CD4-positive, alpha-beta T cell treated with Interleukin-6 at 100 ng/mL for 8 hours (primary cell): ENCODE results near the gene C17orf113.

ENCODE experiments used
- DNase-seq: peaks from one replicate; pipeline ENCODE4 v3.0.0-alpha.2; 2020; ENCODE audit warnings: mixed read lengths, low spot score

Gene C17orf113

DNA sequence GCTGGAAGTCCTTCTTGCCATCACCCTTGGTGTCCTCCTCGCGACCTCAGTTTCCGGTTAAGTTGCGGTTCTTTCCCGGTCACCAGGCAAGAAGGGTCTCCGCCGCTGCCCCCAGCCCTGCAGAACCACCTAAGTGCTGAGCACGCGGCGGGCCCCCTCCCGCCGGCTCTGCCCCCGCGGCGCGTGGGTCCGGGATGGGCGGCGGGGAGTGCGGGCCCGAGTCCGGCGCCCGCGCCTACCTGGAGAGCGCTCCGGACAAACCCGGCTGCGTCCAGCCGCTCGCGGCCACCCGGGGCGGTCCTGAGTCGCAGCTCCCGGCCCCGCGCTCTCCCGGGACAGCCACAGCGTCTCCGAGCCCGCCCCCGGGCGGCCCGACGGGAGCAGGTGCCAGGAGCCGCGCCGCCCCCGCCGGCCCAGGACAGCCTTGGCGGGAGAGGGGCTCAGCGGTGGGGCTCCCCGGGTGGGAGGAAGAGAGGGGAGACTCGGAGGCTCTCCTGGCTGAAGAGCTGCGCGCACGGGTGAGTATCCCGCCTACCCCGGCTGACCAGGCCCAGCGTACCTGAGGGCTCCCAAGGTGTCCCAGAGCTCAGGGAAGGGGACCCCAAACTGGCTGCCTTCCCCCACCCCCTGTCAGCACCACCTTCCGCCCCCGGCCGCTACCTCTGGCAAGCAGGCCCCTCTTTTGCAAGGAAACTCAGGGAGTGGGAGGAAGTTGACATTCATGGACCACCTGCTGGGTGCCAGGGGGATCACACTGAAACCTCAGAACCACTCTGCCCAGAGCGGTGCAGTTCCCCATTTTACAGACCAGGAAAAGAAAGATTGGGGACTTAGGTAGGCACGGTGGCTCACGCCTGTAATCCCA lies 22.2 kb upstream of the C17orf113 start:
- no peak for DNase-seq

DNA sequence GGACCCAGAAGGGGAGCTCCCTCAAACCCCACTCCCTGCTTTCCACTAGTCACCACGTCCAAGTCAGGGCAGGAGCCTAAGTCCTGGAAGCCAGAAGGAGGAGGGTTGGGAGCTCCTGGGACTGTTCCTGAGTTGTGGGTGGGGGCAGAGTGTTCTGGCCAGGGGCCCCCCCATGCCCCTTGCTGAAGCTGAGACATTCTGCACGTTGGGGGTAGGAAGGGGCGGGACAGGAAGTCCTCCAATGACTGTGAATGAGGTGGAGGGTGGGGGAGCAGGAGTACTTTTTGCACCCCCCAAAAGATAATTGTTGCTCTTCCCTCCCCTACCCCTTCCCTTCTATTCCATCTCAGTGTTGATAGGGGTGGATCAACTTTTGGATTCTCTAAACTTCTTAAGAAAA lies 21.4 kb upstream of the C17orf113 start:
- DNase-seq = no peak

DNA sequence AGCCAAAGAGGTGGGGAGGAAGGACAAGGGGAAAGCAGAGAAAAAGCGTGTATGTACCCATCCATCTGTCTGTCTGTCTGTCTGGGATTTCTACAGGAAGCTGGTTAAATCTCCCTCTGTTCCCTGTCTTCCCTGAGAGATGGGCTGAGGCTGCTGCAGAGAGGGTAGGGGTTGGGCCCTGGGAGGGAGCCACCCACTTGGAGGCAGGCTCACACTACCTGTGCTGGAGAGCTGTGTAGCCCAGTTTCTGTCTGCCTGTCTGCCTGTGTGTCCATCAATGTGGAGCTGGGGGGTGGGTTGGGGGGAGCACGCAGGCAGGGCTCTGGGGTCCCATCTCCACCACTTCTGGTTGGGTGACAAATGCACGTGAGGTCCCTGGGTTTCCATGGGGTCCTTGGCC lies 18.6 kb upstream of the C17orf113 start:
- no peak for DNase-seq

DNA sequence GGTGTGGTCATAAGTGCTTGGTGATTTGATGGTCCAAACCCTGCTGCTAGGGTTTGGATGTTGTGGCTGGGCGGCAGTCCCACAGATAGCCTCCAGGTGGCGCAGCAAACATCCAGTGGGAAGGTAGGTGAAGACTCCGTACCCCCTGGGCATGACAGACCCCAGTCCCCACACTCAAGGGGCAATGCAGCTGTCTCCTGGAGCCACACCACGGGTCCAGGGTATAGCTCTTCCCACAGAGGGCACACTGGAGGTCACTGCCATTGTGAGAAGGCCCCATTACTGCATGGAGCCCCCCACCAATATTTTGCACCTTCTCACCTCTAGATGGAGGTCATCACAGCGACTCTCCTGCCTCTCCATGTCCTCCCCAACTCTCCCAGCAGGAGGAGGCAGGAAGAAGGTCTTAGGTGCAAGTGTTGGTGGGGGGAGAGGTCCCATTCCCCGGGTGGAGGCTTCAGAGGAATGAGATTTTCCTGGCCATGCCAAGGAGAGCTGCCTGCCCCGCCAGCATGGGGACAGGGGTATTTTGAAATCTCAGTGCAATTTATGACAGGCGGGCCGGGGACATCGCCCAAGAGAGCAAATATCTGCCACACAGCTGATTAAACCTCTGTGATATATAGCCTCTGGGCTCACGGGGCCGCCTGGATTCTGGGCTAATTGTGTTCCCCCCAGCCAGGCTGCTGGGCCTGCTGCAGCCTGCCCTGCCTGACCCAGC lies 17.1 kb upstream of the C17orf113 start:
- peak; percentile 59 for DNase-seq

DNA sequence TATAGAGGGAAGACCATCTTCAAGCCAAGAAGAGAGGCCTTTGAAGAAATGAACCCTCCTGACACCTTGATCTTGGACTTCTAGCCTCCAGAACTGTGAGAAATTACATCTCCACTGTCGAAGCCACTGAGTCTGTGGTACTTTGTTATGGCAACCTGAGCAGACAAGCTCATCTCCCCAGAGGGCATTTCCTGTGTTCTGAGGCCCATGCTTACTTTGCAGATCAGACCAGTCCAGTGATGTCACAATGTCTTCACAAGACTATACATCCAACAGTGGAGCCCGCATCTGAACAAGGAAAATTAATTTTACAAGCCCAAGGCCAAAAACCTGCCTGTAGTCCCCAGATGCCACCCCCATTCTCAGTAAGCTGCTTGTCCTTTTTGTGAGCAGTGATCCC lies 14.8 kb upstream of the C17orf113 start:
- DNase-seq = no peak

DNA sequence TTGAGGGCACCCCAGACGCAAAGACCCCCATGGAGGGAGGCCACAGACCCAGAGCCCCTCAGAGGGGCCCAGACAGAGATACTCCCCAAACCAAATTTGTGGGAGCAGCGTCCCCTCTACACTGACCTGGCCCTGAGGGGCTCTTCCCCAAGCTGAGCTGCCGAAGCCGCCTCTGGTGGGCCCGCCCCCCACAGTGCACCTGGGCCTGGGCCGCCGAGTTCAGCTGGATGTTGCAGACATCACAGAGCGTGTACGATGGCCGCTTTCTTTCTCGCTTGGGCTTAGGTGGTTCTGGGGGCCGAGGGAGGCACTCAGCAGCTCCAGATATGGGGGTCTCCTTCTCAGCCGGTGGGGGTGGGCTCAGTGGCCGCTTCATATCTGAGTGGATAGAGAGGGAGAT lies 12.3 kb upstream of the C17orf113 start:
- DNase-seq = no peak

DNA sequence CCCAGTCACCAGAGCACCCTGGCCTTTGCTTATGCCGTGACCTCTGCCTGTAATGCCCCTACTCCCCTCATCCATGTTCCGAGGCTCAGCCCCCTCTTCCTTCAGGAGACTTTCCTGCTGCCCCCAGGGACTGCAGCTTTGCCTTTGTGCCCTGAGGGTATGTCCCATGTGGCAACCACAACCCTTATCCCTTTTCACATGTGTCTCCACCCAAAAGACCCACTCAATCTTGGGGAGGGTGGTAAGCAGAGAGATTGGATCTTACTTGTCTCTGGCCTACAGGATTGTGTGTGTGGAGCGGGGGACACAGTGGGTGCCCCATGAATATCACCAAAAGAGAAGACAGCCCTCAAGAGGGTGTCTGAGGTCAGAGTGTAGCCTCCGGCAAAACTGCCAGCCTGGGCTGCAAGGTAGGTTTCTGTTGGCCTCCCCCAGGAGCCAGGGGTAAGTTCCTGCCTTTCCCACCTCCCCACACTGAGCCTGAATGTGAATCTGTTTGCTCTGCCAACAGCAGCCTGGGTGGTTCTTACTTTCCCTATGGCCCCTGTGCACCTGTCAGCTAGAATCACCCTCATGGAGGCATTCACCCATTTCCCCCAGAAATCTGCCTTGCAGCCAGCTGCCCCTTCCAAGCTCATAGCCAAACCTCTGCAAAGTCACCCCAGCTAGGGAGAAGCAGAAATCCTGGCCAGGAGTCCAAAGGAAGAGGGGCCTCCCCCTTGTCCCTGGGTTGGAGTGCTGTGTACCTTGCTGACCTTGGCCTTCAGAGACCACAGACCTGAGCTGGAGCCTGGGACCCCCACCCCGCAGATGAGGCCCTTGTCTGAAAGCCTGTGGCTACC lies 11.5 kb upstream of the C17orf113 start:
- no peak for DNase-seq

DNA sequence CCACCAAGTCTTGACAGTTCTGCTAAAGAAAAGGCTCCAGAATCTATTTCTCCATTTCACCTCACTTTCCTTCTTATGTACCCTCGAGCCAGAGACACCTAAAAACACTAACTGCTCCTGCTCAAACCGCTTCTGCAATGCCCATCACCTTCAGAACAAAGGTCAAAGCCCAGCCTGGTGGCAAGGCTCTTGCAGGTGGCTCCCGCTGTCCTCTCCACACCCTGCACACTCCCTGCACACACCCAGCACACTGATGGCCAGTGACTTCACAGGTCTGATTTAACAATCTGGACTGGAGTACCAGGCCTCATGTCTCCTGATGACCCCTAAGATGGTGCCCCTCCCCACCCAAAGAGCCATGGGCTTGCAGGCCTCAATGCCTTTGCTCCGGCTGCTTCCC lies 9.8 kb upstream of the C17orf113 start:
- DNase-seq = no peak

DNA sequence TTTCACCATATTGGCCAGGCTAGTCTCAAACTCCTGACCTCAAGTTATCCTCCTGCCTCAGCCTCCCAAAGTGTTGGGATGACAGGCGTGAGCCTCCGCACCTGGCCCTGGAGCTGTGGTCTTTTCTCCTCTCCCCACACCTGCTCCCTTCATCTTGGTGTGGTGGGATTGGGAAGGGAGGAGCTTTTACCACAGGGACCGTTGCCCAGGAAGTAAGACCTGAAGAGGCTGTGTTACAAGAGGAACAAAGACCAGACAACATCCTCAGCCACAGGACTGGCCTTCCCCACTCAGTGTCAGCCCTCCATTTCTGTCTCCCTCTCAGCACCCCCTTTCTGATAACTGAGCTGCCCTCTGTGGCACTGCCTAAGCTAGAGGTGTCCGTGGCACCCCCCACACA lies 9.4 kb upstream of the C17orf113 start:
- DNase-seq = no peak

DNA sequence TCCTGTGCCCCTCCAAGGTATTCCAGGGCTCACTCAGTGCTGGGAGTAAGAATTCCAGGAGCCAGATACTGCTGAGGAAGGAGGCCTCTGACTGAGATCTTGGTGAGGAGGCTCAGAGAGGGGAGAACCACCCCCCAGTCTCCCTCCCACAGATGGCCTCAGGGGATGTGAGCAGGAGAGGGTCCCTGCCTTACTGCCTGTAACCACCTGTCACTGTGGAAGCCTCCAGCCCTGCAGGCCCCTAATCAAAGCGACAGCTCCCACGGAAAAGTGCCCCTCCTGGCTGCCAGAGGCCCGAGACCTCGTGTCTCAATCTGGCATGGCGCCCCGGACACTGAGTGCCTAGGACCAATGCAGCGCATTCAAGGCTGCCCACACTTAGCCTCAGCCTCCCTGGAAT lies 7.7 kb upstream of the C17orf113 start:
- no peak for DNase-seq

DNA sequence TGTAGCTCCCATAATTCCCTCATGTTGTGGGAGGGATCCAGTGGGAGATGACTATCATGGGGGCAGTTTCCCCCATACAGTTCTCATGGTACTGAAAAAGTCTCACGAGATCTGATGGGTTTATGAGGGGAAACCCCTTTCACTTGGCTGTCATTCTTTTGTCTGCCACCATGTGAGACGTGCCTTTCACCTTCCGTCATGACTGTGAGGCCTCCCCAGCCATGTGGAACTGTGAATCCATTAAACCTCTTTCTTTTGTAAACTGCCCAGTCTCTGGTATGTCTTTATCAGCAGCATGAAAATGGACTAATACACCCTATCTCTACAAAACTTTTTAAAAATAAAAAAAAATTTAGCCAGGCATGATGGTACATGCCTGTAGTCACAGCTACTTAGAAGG lies 6.2 kb upstream of the C17orf113 start:
- DNase-seq = no peak

DNA sequence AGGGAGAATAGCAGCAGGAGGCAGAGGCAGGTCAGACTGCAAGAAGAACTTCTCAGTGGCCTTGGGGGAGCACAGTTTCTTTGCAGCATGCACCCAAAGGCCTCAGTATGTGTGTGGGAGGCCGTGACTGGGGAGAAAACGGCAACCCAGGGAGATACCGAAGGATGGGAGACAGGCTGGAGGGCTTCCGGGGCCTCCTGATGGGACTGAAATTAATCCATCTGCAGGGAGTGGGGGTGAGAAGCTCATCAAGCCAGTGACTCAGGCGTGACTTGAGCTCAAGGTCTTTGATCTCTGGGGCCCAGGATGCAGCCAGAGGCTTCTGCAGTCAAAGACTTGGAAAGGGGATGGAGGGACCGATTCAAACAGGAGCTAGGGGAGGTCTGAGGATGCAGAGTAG lies 5.1 kb upstream of the C17orf113 start:
- no peak for DNase-seq

DNA sequence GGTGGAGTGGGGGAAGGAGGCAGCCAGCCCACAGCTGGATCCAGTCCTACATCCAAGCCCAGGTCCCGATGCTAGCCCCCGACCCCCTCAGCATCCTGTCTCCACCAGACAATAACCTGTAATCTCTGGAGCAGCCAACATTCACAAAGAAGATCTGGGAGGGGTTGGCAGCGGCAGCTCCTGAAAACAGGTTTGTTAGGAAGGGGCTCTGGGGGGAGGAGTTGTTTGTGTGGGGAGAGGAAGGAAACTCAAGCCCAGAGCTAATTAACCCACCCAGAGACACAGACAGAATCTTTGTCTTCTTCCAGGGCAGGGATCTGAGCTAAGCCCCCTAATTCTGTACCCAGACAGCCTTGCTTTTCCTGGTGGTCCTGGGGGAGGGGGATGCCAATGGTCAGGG lies 4.6 kb upstream of the C17orf113 start:
- no peak for DNase-seq

DNA sequence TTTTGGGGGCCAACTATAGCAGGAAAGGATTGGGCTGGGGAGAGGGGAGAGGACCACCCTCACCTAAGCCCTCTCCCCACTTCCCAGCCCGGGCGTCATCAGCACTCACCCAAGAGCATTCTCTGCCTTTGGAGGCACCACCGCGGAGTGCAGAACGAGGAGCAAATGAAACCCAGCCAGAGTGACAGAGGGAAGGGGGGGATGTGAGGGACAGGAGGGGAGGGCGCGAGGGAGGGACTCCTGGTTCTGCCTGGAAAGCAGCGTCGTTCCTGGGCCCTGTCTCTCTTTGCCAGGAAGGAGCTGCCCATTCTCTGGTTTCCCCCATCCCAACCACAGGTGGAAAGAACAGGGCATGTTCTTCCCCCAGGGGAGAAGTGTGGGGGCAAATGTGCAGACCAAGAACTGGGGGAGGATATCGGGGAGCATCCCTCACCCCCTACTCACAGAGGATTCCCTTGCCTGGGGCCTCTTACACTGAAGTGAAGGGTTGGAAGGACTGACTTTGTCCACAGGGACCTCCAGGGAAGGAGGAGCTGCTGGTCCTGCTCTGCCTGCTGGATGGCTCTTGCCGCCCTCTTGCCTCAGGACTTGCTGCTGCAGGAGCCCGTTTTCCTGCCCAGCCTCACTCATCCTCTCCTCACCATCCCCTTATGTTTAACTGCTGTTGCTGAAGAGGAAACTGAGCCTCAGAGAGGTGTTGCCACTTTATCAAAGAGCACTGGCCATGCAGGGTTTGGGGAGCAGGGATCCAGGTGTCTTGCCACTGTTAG lies 3.5 kb upstream of the C17orf113 start:
- no peak for DNase-seq

DNA sequence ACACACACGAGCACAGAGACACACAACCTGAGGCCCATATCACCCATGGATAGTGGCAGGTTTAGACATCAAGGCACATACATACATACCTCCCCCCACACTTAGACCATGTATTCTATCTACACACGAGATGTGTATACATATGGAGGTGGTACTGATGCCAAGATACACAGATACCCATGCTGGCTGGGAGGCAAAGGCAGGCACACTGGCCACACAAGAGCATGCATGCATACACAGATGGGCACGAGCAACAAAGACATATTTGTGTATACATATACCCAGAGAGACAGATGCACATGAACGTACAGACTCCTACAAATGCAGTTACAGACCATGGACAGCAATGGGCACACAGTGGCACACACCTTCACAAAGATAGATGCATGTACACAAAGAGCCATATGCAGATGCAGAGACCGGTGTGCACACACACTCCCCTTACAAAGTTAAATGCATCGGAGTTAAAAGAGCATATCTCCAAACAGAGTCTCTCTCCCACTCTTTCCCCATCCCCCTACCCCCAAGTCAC lies 2.0 kb upstream of the C17orf113 start:
- DNase-seq = no peak

DNA sequence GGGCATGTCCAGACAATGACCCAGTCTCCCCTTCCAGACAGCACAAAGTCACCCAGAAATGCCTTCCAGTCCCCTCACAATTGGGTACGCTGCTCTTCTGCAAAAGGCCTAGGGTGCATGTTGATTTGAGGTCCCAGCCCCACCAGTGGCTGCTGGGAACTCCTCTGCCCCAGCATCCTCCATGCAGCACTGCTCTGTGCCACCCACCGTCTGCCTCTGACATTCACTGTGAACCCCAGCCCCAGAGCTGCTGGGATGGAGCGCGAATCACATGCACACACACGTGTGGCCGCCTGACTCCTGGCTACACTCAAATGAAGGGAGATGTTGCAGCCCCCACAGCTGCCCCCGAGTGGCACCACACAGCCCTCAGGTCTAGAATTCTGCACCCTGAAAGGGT lies 1.2 kb upstream of the C17orf113 start:
- no peak for DNase-seq

DNA sequence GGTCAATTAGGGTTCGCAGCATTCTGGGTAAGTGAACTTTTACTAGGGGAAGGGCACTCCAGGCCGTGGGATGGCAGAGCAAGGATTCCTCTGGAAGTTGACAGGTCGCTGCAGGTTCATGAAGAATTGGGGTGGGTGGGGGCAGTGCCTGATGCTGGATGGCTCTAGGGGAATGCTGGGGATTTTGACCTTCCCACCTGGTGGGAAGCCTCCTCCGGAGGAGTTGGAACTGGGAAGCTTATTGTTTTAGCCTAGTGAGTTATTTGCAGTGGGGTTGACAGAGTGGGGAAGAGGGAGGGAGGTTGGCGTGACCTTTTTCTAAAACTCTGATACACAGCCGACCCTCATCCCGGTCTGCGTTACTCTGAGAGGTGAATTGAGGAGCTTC lies 606 bp upstream of the C17orf113 start:
- no peak for DNase-seq

DNA sequence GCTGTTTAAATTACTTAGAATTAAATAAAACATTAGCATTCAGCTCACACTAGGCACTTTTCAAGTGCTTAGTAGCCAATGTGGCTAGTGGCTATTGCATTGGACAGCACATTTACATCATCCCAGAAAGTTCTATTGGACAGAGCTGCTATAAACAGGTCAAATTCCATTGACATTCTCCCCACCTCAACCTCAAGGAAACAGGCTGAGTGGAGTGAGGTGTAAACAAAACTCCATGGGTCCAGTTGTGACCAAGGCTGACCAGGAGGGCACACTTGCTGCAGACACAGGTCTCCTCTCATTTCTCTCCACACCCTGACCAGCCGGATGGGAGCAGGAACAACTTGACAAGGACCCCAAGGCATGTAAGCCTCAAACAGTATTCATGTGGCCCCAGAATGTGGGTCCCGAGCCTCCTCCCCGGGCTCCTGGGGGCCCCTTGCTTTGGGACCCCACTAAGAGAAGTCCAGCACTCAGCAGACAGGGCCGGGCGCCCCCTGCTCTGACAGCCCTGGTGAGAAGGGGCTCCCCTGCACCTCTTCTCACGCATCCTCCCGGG lies 488 bp downstream of the C17orf113 start:
- DNase-seq = no peak

DNA sequence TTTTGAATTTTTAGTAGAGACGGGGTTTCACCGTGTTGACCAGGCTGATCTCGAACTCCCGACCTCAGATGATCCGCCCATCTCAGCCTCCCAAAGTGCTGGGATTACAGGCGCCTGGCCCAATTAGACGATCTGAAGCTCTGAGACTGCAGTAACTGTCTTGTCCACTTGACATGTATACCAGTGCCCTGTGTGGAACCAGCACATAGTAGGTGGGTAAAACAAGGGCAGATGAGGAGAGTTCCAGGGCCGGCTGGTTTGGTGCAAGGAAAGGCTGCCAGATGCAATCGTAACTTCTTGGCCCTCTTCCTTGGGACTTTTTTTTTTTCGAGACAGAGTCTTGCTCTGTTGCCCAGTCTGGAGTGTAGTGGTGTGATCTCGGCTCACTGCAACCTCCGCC lies 3.1 kb downstream of the C17orf113 start:
- DNase-seq = no peak

DNA sequence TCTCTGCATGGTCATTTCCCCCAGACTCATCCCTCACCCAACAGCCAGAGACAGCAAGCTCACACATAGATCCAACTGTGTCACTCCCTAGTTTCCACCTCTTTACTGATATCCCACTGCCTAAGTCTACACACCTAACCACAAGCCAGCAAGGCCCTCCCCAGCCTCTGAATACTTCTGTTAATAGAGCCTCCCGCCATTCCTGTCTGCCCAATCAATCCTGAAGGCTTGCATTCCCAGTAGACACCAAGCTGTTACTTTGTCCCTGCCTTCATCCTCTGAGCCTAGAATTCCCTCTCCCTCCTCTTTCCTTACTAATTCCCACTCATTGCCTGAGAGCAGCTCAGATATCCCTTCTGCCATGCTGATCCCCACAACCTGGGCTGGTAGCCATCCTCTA lies 4.7 kb downstream of the C17orf113 start:
- DNase-seq = no peak

DNA sequence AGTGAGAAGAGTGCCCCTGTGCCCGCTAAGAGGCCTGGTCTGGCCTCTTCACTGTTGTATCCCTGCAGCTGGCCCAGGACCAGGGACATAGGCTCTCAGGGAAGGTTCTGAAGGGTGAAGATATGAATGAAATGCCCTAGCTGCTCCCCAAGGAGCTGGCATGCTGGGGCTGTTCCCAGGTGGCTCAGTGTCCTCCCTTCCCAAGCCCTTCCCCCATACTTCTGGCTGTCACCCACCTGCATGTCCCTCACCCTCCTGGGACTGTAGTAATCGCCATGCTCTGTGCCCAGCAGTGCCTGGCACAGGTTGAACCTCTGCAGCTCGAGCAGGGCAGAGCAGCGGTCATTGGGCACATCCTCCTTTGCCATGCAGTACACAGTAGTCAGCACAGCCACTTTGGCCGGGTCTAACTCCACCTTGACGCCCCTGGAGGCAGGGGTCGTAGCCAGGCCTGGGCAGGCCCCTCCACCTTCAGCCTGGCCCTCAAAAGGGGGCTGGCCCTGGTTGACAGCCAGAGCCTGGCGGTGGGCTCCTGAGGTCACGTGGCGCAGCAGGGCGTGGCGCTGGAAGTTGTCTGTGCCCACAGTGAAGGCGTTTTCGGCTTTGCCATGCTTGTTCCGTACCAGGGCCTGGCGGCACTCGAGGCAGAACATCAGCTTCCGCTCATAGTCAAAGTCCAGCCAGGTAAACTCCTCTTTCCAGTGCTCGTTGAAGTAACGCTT lies 7.6 kb downstream of the C17orf113 start:
- no peak for DNase-seq
